HCT116 (cell line): ENCODE measurements around the gene TRIM5. TPM values are rescaled to one million over a fixed set of nuclear protein-coding genes. Genes with fewer than 3 reads are reported as not detected.

Source experiments
- ATAC-seq: fragments of 200-7000 bp; cut with Tn5 transposase; 2 replicates; pipeline ENCODE4 v1.9.1; 2020; ENCODE audit warnings: mild to moderate bottlenecking, moderate library complexity
- BruUV-seq: library from RNA; stranded (reverse); fragments of 400-500 nt; replicated peaks from 2 replicates; lab custom pipeline; 2021; lab: Mats Ljungman, UMichigan
- CTCF ChIA-PET: fragments of 300-600 bp; sonication (Branson Sonifier 250); formaldehyde crosslinking; loops from one replicate; lab custom pipeline; 2021; ENCODE audit warnings: antibody characterized with exemption; lab: Charles Lee
- POLR2A ChIA-PET: fragments of 300-600, 350-600 bp; sonication (Branson Sonifier 250); formaldehyde crosslinking; loops from one replicate; lab custom pipeline; 2021; ENCODE audit warnings: antibody characterized with exemption; lab: Charles Lee
- RAD21 ChIA-PET, 2 experiments: fragments of 300-600 bp; sonication (Branson Sonifier 250); formaldehyde crosslinking; loops; one replicate each; lab custom pipeline; 2023; ENCODE audit warnings: low total read pairs in 2 of 2; ENCODE audit not compliant: uncharacterized antibody in 2 of 2, unreplicated experiment in 2 of 2, low non-redundant PET in 1 of 2; lab: Charles Lee
- DNase-seq: peaks from one replicate; pipeline ENCODE4 v3.0.0-alpha.2; 2010; ENCODE audit warnings: low read depth, low spot score
- H2AFZ ChIP-seq: fragments of 200-600 bp; shearing (Covaris generic), sonication (generic); 2 replicates; pipeline ENCODE4 v1.6.1; 2017; ENCODE audit warnings: low read depth, mixed run types, mixed read lengths, antibody characterized with exemption, low read length; ENCODE audit not compliant: poor library complexity, severe bottlenecking
- H3K27ac ChIP-seq: 2 replicates; pipeline ENCODE4 v1.5.1; 2012; ENCODE audit warnings: low read depth, low read length
- H3K27me3 ChIP-seq: fragments of 200-600 bp; sonication (generic); 2 replicates; pipeline ENCODE4 v1.6.1; 2016; ENCODE audit warnings: mixed run types, low read length, mixed read lengths; ENCODE audit not compliant: insufficient read depth
- H3K36me3 ChIP-seq, 2 experiments: fragments of 200-500 bp in 1 of 2; fragments of 200-600 bp in 1 of 2; sonication (Bioruptor generic) in 1 of 2; sonication (generic) in 1 of 2; 2 replicates each; pipeline versions ENCODE4 v1.5.1 to v1.6.1; 2014 to 2016; ENCODE audit warnings: low read length in 2 of 2, inconsistent platforms in 1 of 2, mixed read lengths in 1 of 2, mixed run types in 1 of 2; ENCODE audit not compliant: insufficient read depth in 2 of 2, control insufficient read depth in 1 of 2
- H3K4me1 ChIP-seq, 2 experiments: fragments of 200-600 bp in 1 of 2; sonication (generic) in 1 of 2; 2 replicates each; pipeline versions ENCODE4 v1.5.1 to v1.6.1; 2012 to 2017; ENCODE audit warnings: low read length in 2 of 2, inconsistent platforms in 1 of 2, mild to moderate bottlenecking in 1 of 2, mixed read lengths in 1 of 2, mixed run types in 1 of 2, moderate library complexity in 1 of 2; ENCODE audit not compliant: insufficient read depth in 2 of 2, control insufficient read depth in 1 of 2
- H3K4me2 ChIP-seq: fragments of 200-600 bp; sonication (generic); 2 replicates; pipeline ENCODE4 v1.6.1; 2017; ENCODE audit warnings: mixed run types, low read length, mixed read lengths
- H3K4me3 ChIP-seq, 2 experiments: fragments of 200-600 bp in 1 of 2; sonication (generic) in 1 of 2; replicated peaks in 1 of 2; 2 replicates each; pipeline ENCODE4 v1.5.1; 2011 to 2016; ENCODE audit warnings: low read length in 2 of 2, control low read depth in 1 of 2, low read depth in 1 of 2, mild to moderate bottlenecking in 1 of 2, mixed read lengths in 1 of 2, mixed run types in 1 of 2
- H3K79me2 ChIP-seq: fragments of 200-600 bp; sonication (generic); 2 replicates; pipeline ENCODE4 v1.6.1; 2017; ENCODE audit warnings: mild to moderate bottlenecking, mixed run types, low read length, moderate library complexity, mixed read lengths; ENCODE audit not compliant: insufficient read depth
- H3K9ac ChIP-seq: fragments of 200-600 bp; sonication (generic); 2 replicates; pipeline ENCODE4 v1.6.1; 2016; ENCODE audit warnings: low read length, mixed read lengths
- H3K9me2 ChIP-seq: fragments of 200-600 bp; sonication (generic), shearing (Covaris generic); 2 replicates; pipeline ENCODE4 v1.6.1; 2017; ENCODE audit warnings: mixed run types, mild to moderate bottlenecking, moderate library complexity; ENCODE audit not compliant: insufficient read depth
- H3K9me3 ChIP-seq, 2 experiments: fragments of 200-500 bp in 1 of 2; fragments of 200-600 bp in 1 of 2; sonication (Bioruptor generic) in 1 of 2; sonication (generic) in 1 of 2; 2 replicates each; pipeline ENCODE4 v1.6.1; 2014 to 2017; ENCODE audit warnings: low read length in 2 of 2, mixed read lengths in 2 of 2, inconsistent platforms in 1 of 2, low read depth in 1 of 2, mild to moderate bottlenecking in 1 of 2, mixed run types in 1 of 2, moderate library complexity in 1 of 2; ENCODE audit not compliant: control insufficient read depth in 1 of 2, insufficient read depth in 1 of 2
- H4K20me1 ChIP-seq: fragments of 200-600 bp; sonication (generic), shearing (Covaris generic); 2 replicates; pipeline ENCODE4 v1.6.1; 2017; ENCODE audit warnings: mixed run types, mild to moderate bottlenecking, moderate library complexity; ENCODE audit not compliant: insufficient read depth
- CEBPB ChIP-seq: IDR thresholded peaks from 2 replicates; pipeline ENCODE4 v1.6.1; 2012; ENCODE audit warnings: low read depth
- ELF1 ChIP-seq: IDR thresholded peaks from 2 replicates; pipeline ENCODE4 v1.6.1; 2012; ENCODE audit warnings: low read depth, borderline replicate concordance
- JUND ChIP-seq: IDR thresholded peaks from 2 replicates; pipeline ENCODE4 v1.6.1; 2012
- POLR2AphosphoS5 ChIP-seq: IDR thresholded peaks from 2 replicates; pipeline ENCODE4 v1.6.1; 2011; ENCODE audit warnings: mild to moderate bottlenecking, low read depth, low read length, moderate library complexity
- SIN3A ChIP-seq: IDR thresholded peaks from 2 replicates; pipeline ENCODE4 v1.6.1; 2012; ENCODE audit warnings: low read depth
- SRF ChIP-seq: IDR thresholded peaks from 2 replicates; pipeline ENCODE4 v1.6.1; 2012; ENCODE audit warnings: low read depth
- ZBTB33 ChIP-seq: IDR thresholded peaks from 2 replicates; pipeline ENCODE4 v1.6.1; 2011; ENCODE audit warnings: mild to moderate bottlenecking, low read length, moderate library complexity; ENCODE audit not compliant: insufficient replicate concordance; ENCODE audit errors: extremely low read depth
- ZFX ChIP-seq: fragments of 450-650 bp; IDR thresholded peaks from 2 replicates; pipeline ENCODE4 v1.6.1; 2017
- ZNF274 ChIP-seq: fragments of 200-500 bp; sonication (Bioruptor generic); IDR thresholded peaks from 2 replicates; pipeline ENCODE4 v1.6.1; 2014; ENCODE audit warnings: mild to moderate bottlenecking, low read depth, low read length, inconsistent platforms
- intact Hi-C: fragments of 100-400 bp; cut with micrococcal nuclease; formaldehyde crosslinking; loops from 2 replicates; pipeline ENCODE4 v1.10.0; 2022
- total RNA-seq: library from RNA; stranded (reverse); gene quantifications from one replicate; pipeline ENCODE4 v1.2.1, GENCODE V29; 2021; ENCODE audit not compliant: unreplicated experiment
- TF ChIP-seq, protein P1 (sequence below): IDR thresholded peaks from 2 replicates; pipeline ENCODE4 v1.6.1; 2012
- TF ChIP-seq, protein P2 (sequence below): IDR thresholded peaks from 2 replicates; pipeline ENCODE4 v1.6.1; 2012; ENCODE audit warnings: low read depth

The TRIM5 gene
- total RNA-seq, 1 experiment from 2014 or later = 13.7 TPM

DNA sequence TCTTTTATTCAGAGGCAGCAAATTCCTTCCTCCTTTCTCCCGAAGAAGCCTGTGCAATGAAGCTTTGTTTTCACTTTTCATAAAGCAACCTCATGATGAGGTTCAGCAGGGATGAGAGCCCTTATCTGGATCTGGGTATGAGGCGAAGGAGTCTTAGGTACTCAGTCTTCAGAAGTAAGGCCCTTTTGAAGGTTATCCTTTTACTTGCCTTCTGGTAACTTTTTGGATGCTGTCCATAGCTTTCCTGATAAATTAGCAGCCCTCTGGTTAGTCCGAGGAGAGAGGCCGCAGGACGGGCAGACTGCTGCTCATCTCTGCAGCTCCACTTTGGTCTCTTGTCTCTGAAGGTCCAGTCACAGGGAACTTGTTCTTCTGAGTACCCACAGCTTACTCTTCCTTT, 5.9 kb upstream of the TRIM5 start:
- Histone ChIP-seq H3K9ac (no peak overlapping the region), H4K20me1 (no peaks in the 10 kb centered on the region), H3K79me2 (no peaks in the 10 kb centered on the region), H3K9me3 (no peaks in the 10 kb centered on the region), H3K4me2 (no peak overlapping the region), H3K27me3 (peaks cover 19% of the 10 kb centered on the region), H2AFZ (no peak overlapping the region), H3K4me3 (no peak overlapping the region), H3K27ac (no peak overlapping the region), H3K9me2 (no peaks in the 10 kb centered on the region), H3K4me1 (no peaks in the 10 kb centered on the region), H3K36me3 (no peaks in the 10 kb centered on the region)
- no peak for DNase-seq
- ChIA-PET POLR2A (no interaction called here), CTCF (interaction anchor here (1.2 kb wide), 1 partner anchor 119 kb away, joined by 3 read pairs; no protein-coding TSS in a partner anchor), RAD21 (no interaction called here)
- intact Hi-C loops = no loop called here
- TF ChIP-seq ZFX (no peak), ZBTB33 (no peak), JUND (no peak), POLR2AphosphoS5 (no peak), CEBPB (no peak), ZNF274 (no peak), SRF (no peak), ELF1 (no peak), SIN3A (no peak)
- TF ChIP-seq, protein P1, sequence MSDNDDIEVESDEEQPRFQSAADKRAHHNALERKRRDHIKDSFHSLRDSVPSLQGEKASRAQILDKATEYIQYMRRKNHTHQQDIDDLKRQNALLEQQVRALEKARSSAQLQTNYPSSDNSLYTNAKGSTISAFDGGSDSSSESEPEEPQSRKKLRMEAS = no peak
- TF ChIP-seq, protein P2, sequence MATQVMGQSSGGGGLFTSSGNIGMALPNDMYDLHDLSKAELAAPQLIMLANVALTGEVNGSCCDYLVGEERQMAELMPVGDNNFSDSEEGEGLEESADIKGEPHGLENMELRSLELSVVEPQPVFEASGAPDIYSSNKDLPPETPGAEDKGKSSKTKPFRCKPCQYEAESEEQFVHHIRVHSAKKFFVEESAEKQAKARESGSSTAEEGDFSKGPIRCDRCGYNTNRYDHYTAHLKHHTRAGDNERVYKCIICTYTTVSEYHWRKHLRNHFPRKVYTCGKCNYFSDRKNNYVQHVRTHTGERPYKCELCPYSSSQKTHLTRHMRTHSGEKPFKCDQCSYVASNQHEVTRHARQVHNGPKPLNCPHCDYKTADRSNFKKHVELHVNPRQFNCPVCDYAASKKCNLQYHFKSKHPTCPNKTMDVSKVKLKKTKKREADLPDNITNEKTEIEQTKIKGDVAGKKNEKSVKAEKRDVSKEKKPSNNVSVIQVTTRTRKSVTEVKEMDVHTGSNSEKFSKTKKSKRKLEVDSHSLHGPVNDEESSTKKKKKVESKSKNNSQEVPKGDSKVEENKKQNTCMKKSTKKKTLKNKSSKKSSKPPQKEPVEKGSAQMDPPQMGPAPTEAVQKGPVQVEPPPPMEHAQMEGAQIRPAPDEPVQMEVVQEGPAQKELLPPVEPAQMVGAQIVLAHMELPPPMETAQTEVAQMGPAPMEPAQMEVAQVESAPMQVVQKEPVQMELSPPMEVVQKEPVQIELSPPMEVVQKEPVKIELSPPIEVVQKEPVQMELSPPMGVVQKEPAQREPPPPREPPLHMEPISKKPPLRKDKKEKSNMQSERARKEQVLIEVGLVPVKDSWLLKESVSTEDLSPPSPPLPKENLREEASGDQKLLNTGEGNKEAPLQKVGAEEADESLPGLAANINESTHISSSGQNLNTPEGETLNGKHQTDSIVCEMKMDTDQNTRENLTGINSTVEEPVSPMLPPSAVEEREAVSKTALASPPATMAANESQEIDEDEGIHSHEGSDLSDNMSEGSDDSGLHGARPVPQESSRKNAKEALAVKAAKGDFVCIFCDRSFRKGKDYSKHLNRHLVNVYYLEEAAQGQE = no peak
- BruUV-seq = no TSS peak
- ATAC-seq = no peak
